Hepatocyte (in vitro differentiated cells): Measurements from ENCODE around the gene CAPN12.

Source experiments
- CTCF ChIP-seq: fragments of 200-600 bp; sonication (generic); IDR thresholded peaks from 2 replicates; pipeline ENCODE4 v1.5.1; 2016; ENCODE audit warnings: antibody characterized with exemption, mild to moderate bottlenecking; ENCODE audit not compliant: poor library complexity
- EZH2 ChIP-seq: fragments of 200-600 bp; sonication (generic); IDR thresholded peaks from 2 replicates; pipeline ENCODE4 v1.6.1; 2016; ENCODE audit warnings: antibody characterized with exemption, mild to moderate bottlenecking, borderline replicate concordance
- EZH2phosphoT487 ChIP-seq: fragments of 200-600 bp; sonication (generic); IDR thresholded peaks from one replicate; pipeline ENCODE4 v1.6.1; 2018; ENCODE audit warnings: antibody characterized with exemption, mild to moderate bottlenecking, low read depth, moderate library complexity; ENCODE audit not compliant: unreplicated experiment, severe bottlenecking

DNA sequence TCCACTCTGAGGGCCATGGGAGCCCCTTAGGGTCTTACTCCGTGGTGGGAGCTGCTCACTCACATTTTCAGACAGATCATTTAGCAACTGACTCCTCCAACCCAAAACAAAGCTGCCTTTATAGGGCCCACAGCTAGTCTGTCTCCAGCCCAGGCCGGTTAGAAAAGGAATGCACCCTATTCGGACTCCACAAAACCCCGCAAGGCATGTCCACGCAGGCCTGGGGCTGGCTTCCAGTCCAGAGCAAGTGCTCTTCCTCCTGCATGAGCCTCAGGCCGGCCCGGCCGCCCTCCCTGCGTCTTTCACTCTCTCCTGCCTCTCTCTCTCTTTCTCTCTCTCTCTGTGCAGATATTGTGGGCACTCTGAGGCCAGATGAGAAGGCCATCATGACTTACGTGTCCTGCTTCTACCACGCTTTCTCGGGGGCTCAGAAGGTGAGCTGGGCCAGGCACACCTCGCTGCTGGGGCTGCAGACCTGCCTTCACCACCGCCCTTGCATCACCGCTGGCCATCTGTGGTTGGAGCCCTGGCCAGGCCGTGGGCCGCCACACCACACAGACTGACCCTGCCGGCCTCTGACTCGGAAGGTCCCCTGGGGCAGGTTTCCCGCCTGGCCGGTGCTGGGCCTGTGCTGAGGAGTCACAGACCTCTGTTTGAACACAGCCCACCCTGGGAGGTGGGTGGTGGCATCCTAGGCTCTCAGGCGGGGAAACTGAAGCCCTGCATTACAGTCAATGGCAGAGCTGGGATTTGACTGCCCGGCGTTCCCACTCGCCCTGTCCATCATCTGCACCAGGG, 33.1 kb downstream of the CAPN12 start:
- TF ChIP-seq CTCF (no peak), EZH2phosphoT487 (no peak), EZH2 (no peak)
